Fibroblast of the aortic adventitia (primary cell): ENCODE results near the gene QRFP. TPM values are rescaled to one million over a fixed set of nuclear protein-coding genes. Genes with fewer than 3 reads are reported as not detected.

Source experiments
- DNase-seq: peaks from one replicate; pipeline ENCODE4 v3.0.0-alpha.2; 2010; ENCODE audit warnings: low read depth
- H3K4me3 ChIP-seq: 2 replicates; pipeline ENCODE4 v1.5.1; 2011; ENCODE audit warnings: low read depth, mild to moderate bottlenecking, control low read depth, low read length, moderate library complexity
- total RNA-seq: library from RNA; depleted of rRNA; stranded (reverse); fragments of >200 nt; gene quantifications from 2 replicates; pipeline ENCODE4 v1.2.3, GENCODE V29; 2012; ENCODE audit warnings: low replicate concordance
- TF ChIP-seq, protein P1 (sequence below): IDR thresholded peaks from 2 replicates; pipeline ENCODE4 v1.5.1; 2011; ENCODE audit warnings: mild to moderate bottlenecking, low read length, control low read depth, inconsistent platforms; ENCODE audit not compliant: insufficient read depth

The QRFP gene
- total RNA-seq, 1 donor, result not detected

DNA sequence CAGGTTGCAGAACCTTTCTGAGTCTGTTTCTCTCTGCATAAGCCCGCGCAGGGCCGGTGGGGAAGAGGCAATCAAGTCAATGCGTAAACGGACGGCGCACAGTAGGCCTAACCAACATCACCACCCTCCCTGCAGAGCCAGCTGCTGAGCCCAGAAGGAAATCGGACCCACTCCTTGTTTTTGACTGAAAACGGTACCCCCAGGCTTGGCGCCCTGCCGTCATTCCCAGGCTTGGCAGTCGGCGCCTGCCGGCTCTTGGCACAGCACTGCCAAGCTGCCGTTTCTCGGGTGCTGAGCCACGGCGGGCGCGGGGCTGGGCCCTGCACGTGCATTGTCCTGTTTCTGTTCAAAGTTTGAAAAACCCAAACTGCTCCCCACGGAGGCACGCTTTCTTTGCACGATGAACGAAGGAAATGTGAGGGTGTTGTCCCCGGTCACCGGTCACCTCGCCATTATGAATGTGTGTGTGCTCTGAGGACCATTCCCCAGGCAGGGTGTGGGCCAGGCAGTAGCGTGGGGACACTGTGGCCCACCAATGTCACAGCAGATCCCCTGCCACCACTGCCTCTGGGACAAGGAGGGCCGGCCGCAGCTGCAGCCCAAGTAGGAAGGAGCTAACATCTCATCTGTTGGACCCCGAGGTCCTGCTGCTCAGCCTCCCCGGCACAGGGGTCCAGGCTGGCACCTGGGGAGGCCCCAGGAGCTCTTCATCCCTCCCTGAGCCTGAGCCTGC is 22.4 kb upstream of the QRFP start:
- TF ChIP-seq, protein P1, sequence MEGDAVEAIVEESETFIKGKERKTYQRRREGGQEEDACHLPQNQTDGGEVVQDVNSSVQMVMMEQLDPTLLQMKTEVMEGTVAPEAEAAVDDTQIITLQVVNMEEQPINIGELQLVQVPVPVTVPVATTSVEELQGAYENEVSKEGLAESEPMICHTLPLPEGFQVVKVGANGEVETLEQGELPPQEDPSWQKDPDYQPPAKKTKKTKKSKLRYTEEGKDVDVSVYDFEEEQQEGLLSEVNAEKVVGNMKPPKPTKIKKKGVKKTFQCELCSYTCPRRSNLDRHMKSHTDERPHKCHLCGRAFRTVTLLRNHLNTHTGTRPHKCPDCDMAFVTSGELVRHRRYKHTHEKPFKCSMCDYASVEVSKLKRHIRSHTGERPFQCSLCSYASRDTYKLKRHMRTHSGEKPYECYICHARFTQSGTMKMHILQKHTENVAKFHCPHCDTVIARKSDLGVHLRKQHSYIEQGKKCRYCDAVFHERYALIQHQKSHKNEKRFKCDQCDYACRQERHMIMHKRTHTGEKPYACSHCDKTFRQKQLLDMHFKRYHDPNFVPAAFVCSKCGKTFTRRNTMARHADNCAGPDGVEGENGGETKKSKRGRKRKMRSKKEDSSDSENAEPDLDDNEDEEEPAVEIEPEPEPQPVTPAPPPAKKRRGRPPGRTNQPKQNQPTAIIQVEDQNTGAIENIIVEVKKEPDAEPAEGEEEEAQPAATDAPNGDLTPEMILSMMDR, result no peak

DNA sequence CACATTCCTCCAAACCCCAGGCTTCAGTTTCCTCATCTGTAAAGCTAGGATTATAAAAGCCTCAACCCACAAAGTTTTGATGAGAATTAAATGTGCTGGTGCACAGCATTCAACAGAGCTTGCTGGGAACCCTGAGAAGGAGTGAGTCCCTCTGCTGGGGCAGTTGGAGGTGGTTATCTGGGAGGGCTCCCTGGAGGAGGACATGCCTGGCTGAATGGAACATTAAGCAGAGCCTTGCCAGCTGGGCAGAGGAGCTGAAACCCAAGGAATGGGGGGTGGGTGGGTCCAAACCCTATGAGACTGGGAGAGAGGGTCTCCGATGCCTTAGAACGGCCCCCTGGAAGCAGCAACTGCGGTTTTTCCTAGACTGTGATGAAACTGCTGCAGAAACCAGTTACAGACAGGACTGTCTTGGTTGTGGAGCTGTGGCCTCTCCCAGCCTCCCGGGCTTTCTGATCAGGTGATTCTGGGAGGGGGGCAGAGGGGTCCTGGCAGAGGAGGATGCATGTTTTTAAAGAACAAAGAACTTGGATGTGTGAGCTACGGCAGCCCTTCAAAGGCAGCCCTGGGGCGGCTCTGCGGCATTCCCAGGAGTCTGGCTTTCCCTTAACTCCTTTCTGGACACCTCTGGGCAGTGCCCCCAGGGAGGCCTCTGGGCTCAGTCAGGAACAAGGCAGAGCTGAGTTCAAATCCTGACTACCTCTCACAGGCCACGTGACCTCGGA is 21.7 kb upstream of the QRFP start:
- H3K4me3 ChIP-seq, result no peak overlapping the region
- DNase-seq, result no peak
- TF ChIP-seq, protein P1, result no peak

More for the DNA sequence above, 22.4 kb upstream of the QRFP start:
- DNase-seq, result no peak
- no peak overlapping the region for H3K4me3 ChIP-seq

DNA sequence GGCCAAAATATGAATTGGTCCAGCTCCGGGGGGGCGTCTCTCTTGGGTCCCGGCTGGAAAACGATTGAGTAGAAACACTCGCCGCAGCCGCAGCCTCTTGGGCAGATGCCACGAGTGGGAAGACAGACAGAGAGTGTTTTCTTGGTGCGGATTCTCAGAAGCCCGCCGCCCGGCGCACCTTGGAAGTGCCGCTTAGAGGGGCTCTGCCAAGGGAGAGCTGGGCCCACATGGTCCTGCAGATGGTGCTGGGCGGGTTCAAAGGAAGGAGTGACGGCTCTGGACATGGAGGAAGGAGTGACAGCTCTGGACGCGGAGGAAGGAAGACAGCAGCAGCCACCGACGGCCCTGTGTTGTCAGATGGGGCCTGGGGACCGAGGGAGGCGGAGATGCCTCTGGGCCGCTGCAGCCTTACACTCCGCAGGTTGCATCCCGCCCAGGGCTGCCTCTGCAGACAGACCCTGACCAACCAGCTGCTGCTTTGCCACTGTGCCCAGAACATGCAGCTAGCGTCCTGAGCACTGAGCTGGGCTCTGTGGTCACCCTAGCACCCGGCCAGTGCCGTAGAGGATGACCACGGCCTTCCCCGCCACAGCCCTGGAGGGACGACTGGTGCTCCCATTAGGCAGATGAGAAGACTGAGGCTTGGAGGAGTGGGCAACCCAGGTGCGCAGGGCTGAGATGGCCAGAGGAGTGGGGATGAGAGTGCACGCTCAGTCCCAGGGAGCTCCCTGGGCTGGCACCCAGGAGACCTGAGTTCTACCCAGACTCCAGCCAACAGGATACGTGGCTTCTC is 20.8 kb upstream of the QRFP start:
- no peak for DNase-seq
- TF ChIP-seq, protein P1, result no peak
- H3K4me3 ChIP-seq, result no peak overlapping the region

DNA sequence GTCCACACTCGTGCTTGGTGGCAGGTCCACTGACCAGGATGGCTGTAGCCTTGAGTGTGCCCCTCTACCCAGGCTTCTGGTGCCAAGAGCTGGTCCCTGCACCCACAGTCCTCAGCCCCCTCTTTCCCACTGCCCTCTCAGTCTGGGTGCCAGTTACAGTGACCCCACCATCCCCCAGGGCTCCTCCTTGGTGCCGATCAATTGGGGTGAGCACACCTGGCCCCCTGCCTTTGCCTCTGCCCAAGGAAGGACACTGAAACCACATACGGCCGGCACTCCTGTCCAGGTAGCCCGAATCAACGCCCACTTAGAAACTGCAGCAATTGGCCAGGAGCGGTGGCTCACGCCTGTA is 18.5 kb upstream of the QRFP start:
- no peak overlapping the region for H3K4me3 ChIP-seq
- TF ChIP-seq, protein P1, result no peak
- DNase-seq, result no peak

DNA sequence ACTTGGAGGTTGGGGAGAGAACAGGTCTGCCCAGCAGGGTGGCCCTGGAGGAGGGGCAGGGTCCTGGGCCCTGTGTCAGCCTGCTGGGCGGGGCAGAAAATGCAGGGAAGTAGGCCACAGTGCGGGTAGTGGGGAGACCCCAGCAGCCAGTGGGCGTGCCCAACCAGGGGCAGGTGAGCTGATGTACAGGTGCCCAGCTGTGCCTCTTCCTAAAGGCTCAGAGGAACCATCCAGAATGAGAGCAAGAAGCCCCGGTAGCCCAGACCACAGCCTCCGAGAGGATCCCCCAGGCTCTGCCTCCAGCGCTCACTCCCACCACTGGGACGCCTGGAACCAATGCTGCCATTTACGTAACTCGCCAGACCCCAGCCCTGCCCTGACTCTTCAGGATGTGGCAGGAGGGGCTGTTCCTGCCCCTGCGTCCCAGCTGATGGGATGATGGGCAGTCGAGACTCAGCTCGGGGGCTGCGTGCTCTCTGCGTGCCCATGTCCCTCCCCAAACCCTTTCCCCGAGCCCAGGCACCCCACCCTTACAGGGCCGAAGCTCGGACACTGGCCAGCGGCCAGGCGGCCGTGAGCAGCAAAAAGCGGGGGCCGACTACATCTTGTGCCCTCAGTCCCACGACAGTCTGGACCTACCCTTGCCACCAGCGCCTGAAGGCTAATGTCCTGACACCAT is 17.9 kb upstream of the QRFP start:
- H3K4me3 ChIP-seq, result no peak overlapping the region
- no peak for DNase-seq
- TF ChIP-seq, protein P1, result no peak

DNA sequence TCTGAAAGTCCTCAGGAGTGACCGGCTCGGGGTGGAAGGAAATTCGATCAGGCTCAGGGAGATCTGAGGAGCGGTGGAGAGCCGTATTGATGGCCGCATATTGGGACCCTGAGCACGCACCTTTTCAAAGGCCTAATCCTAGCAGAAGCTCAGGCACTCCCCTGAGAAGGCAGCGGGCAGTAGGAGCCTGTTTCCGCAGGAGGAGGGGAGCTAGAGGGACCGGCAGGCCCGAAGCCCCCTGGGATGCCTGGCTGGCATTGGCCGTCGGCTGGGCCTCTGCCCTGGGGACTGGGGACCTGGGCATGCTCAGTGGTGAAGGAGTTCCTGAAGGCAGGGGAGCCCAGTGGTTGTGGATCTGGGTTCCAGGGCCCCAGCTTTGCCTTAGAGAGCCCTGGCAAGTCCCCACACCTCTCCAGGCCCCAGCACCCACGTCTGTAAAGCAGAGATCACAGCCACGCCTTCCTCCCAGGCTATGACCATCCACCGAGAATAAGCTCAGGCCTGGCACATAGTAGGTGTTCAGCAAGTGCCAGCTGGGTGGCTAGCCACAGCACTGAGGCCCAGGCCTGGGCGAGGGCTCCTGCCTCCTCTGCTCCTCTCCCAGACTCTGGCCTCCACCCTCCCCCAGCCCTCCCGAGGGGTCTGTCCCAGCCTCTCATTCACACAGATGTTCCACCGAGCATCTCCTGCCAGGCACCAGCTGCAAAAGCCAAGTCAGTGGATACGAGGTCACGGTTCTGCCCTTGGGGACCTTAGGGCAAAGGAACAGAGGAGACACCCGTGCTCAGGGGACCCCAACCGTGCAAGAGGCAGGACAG is 17.2 kb upstream of the QRFP start:
- no peak overlapping the region for H3K4me3 ChIP-seq
- TF ChIP-seq, protein P1, result no peak

More for the DNA sequence above, 17.2 kb upstream of the QRFP start:
- no peak for DNase-seq
